GM21723 (cell line): ENCODE results near the gene ATXN7L1.

Source experiments
- ATAC-seq: cut with Tn5 transposase; IDR thresholded peaks from one replicate; pipeline ENCODE4 v1.9.1; 2021; ENCODE audit warnings: mild to moderate bottlenecking, moderate library complexity; ENCODE audit not compliant: unreplicated experiment

Gene ATXN7L1

DNA sequence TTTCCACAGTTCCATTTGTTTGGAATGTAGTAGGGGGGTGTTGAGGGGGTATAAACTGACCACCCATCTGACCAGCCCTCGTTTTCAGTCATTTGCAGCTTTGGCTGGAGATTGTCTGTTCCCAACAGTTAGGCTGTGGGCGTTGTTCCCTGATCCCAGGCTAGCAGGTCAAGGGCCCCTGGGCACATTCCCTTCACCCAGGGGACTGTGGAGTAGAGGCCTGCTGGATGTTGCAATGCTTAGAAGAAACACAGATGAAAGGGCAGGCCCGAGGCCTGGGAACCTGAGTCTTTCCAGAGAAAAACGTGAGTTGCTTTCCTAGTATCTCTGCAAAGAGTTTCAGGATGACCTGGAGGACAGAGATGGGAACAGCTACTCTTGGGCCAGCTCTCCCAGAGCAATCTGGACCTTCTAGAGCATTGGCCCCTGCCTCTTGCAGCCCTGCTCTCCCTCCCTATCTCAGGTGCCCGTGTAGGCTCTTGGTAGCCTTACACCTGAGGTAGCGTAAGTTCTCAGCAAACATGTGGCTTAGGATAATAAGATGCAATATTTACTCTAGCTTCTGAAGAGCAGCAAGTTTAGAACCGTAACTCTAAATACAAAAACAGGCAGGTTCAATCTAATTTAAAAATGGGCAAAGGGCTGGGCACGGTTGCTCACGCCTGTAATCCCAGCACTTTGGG is 195.8 kb downstream of the ATXN7L1 start:
- ATAC-seq: no peak

GRCh38 chr7:105678811-105679495 is 197.4 kb downstream of the ATXN7L1 start:
- peak; percentile 50 for ATAC-seq

DNA sequence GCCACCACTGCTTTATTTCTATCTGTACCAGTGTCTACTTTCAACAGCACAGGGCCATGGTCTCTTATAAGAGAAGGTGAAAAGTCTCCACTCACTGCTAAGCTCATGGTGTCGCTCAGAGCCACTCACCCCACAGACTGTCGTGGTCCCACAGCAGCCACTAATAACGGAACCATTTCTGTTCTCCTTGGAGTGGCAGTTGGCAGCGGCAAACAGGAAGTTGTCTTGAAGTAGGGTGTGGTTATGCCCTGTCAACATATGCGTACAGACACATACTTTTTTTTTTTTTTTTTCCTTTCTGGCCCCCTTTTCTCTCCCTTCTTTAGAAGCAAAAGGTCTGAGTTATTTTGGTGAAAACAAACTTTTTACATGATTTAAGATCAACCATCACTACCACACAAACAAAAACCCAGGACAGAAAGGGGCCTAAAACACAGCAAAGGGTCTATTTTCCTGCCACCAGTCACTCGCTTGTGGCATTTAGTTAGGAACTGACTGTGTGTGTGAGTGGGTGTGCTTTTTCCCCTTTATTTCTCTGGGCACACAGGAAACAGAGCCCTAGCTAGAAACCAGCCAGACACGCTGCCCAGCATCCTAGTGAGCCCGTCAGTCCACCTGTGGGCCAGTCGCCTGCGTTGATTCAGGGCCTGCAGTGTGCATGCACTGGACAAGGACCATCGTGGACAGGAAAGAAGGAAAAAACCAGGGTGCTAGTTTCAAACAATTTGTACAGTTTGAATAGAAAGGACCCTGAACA is 198.4 kb downstream of the ATXN7L1 start:
- ATAC-seq: peak; percentile 67

GRCh38 chr7:105677410-105677730 is 199.0 kb downstream of the ATXN7L1 start:
- ATAC-seq: no peak

DNA sequence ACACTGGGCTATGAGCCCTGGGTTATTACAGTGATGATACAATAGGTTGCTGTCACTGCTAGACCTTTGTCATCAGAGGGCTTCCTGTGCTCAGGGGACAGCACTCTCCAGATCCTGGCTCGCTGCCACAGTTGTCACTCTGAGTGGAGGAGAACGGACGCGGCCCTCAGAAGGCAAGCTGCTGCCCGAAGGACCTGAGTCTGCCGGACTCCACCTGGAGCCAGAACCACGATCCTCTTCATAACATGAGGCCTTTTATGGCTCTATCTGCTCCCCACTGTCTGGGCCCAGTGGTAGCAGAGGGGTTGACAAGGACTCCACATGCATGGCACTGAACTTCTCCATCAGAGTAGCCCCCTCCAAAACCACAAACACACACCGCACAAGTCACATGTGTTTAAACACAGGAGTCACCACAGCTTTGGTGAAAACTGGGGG is 200.4 kb downstream of the ATXN7L1 start:
- ATAC-seq: no peak

GRCh38 chr7:105674200-105674920 is 202.0 kb downstream of the ATXN7L1 start:
- no peak for ATAC-seq

DNA sequence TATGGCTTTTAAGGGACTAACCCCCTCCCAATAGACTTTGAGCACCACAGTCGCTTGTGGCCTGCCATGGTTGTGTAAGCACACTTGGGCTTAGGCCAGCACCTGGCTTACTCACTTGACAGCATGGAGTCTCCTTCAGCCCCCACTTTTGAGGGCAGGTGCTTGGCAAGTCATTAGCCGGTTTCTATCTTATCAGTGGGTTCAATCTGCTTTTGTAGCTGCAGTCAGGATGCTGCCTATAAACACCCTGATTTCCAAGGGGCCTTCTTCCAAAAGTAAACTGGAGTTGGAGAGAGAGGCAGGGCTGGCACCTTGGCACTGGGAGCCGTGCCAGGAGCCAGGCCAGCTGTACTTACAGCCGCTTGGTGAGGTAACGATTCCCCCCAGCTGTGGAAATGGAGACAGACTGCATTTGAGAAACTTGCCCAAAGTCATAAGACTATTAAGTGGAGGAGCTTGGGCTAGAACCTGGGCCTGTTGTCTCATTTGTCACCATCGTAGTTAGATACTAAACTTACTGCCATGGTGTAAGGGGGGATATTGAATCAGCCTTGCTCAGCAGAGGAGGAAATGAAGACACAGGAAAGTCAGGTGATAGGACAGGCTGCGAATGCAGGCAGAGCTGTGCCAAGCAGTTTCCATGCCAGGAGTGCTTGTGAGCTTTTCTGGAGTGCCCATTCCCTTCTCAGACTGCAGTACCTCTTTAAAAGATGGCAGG is 202.9 kb downstream of the ATXN7L1 start:
- ATAC-seq: no peak

DNA sequence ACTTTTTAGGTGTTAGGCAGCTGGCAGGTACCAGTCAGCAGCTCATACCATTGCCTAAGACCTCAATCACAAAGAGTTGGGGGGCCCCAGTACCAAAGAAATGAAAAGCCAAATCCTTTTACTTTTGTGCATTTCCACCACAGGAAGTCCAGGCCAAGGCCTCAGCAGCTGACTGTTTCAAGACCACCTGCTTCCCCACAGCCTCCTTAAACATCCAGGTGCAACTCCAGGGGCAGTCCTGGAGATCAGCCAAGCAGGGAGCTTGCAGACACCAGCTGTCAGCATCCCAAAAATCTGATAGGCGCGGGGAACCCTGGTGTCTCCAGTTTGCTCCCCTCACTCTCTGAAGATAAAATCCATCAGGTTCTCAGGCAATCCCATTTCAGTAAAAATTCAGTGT is 203.6 kb downstream of the ATXN7L1 start:
- ATAC-seq: no peak

DNA sequence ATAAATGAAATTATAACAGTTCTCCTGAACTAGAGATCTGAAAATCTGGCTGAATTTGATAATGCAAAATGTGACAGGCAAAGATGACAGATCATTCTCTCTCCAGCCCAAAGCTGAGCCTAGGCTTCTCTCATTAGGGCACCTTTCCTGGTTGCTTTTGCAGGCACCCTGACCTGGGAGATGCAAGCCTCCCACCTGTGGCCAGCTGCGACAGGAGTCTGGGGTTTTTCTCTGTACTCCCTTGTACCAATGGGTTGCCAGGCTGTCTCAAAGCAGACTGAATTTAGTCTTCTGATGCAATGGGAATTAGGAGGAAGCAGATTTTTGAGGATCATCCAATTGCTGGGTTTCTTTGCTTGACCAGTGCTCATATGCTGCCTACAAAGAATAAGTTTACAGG is 210.1 kb downstream of the ATXN7L1 start:
- no peak for ATAC-seq

- no peak for ATAC-seq
These were observed 210.7 kb downstream of the ATXN7L1 start for GRCh38 chr7:105665684-105666083.

DNA sequence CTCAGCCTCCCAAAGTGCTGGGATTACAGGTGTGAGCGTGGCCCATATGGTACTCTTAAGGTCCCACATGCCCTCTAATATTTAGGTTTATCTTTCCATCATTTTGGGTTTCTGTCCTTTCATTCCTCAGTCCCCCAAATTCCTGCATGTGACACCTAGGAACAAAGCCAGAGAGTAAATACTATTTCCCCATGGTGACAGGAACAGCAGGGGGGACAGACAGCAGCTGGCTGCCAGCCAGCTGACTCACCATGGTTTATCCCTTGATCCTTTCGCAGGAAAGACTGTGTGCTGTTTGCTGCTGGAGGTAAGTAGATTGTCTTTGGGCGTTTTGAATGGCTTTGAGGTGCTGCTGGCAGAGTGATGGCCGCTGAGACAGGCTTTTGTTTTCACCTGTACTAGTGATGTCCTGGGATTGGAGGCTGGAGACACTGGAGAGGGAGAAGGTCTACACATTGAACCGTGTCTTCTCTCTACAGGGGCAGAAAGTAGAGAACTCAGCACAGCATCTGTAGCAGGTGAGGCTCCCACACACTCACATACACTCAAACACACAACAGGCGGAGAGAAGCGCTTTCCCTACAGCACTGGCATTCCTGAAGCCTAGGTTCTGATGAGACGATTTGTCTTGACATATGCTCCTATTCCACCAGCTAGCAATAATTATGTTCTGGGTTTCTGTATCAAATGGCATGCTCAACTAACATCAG is 211.4 kb downstream of the ATXN7L1 start:
- ATAC-seq: no peak

DNA sequence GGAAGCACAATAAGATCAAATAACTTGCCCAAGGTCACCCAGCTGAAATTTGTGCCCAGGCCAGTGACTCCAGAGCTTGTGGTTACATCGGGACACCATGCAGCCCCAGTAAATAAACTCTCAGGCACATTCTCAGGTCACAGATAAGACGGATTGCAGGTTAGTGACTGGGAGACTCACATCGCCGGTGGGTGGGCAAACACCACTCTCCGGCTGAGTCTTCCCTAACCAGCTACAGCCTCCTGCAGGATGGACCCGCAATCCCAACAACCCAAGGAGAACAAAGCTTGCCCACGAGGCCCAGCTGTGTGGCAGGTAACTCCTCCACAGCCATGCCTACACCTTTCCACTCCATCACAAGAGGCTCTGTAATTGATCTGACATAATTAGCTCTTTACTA is 213.4 kb downstream of the ATXN7L1 start:
- ATAC-seq: no peak

- no peak for ATAC-seq
These were observed 214.8 kb downstream of the ATXN7L1 start for GRCh38 chr7:105661625-105662024.

- ATAC-seq: no peak
These were observed 219.4 kb downstream of the ATXN7L1 start for GRCh38 chr7:105656922-105657521.

DNA sequence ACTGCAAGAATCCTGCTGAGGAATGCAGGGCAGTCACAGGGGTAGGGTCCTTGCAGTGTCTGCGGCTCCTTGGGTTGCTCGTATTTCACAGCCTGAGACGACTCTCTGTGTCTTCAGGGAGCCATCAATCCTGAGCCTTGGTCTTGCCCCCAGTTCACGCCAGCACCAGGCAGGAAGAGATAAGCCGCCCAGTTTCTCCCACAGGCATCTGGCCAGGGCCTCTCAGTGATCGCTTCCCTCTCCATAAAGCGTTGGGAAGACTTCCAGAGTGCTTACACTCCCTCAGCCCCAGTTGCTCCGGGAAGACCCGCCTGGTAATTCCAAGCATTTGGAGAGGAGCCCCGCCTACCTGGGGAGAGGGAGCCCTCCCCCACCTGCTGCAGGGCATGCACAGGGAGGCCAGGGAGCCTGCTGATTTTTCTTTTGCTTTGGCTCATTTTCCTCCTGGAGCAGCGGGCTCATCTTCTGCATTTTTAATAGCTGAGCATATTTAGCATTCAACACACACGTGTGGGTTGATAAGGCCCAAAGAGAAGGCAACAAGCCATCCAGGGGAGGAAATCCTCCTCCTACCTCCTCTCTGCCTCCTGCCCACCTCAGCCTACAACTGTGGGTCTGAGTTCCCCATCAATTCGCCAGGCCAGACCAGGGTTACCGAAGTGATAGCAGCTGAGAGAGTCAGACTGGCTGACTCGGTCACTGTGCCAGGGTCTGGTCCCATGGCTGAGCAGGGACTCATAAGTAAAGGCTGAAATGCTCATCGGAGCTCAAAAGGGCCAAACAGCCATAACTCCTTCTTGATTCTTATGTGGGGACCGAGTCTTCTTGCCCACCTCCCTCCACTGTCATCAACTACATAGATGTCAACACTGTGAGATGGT is 220.7 kb downstream of the ATXN7L1 start:
- no peak for ATAC-seq

DNA sequence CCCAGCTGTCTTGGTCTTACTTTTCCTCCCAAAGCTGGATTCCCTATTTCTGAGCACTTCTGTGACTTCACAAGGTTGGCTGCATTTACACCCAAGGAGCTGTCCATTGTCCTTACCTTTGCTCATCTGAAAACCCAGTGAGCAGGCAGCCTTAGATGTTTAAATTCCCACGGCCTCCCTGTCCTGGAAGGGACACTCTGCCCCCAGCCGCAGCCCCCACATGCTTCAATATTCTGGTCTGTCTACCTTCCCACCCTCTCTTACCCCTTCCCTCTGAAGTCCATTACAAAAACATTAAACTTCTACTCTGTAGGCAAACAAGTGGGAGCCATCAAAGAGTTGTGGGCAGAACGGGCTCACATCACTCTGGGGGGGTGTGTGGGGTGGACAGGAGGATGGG is 221.3 kb downstream of the ATXN7L1 start:
- ATAC-seq: no peak

GRCh38 chr7:105654095-105654686 is 222.2 kb downstream of the ATXN7L1 start:
- ATAC-seq: no peak

- ATAC-seq: no peak
These were observed 222.9 kb downstream of the ATXN7L1 start for GRCh38 chr7:105653441-105654005.
